ENCODE results near the gene ARMS2. TPM values are rescaled to one million over a fixed set of nuclear protein-coding genes. Genes with fewer than 3 reads are reported as not detected.

Gene ARMS2
- total RNA-seq, 1 experiment from 2014 or later: not detected

DNA sequence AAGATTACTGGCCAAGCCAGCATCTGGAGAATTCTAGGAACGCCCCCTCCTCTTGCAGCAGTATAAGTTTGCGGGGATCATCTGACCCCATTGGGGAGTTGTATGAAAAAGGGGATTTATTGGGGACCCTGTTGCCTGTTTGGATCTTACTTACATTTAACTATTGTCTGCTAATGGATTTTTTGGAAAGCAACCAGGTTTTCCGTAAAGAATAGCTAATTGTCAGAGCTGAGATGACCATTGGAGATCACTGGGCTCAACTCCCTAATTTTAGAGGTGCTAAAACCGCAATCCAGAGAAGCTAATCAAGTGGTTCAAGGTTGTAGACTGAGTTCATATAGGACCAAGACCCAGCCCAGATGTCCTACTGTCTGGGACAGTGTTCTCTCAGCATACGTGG is 45.7 kb downstream of the ARMS2 start (continued):
- TF ChIP-seq ZNF317 (CRISPR knock-in tag; IDR thresholded peaks at IDR 0.05; ENCODE audit: borderline replicate concordance, low read depth): no peak
- no peak for TF ChIP-seq MXD4 (CRISPR knock-in tag; IDR thresholded peaks at IDR 0.05; ENCODE audit: borderline replicate concordance)
- no peak for TF ChIP-seq HMGA2 (CRISPR knock-in tag; IDR thresholded peaks at IDR 0.05)
- TF ChIP-seq, protein P1, sequence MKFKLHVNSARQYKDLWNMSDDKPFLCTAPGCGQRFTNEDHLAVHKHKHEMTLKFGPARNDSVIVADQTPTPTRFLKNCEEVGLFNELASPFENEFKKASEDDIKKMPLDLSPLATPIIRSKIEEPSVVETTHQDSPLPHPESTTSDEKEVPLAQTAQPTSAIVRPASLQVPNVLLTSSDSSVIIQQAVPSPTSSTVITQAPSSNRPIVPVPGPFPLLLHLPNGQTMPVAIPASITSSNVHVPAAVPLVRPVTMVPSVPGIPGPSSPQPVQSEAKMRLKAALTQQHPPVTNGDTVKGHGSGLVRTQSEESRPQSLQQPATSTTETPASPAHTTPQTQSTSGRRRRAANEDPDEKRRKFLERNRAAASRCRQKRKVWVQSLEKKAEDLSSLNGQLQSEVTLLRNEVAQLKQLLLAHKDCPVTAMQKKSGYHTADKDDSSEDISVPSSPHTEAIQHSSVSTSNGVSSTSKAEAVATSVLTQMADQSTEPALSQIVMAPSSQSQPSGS (CRISPR knock-in tag; IDR thresholded peaks at IDR 0.05; ENCODE audit: borderline replicate concordance, low read depth): no peak
- TF ChIP-seq ZNF138 (CRISPR knock-in tag; conservative IDR thresholded peaks at IDR 0.05): no peak
- TF ChIP-seq TCF7 (CRISPR knock-in tag; IDR thresholded peaks at IDR 0.05; ENCODE audit: low read depth): no peak

DNA sequence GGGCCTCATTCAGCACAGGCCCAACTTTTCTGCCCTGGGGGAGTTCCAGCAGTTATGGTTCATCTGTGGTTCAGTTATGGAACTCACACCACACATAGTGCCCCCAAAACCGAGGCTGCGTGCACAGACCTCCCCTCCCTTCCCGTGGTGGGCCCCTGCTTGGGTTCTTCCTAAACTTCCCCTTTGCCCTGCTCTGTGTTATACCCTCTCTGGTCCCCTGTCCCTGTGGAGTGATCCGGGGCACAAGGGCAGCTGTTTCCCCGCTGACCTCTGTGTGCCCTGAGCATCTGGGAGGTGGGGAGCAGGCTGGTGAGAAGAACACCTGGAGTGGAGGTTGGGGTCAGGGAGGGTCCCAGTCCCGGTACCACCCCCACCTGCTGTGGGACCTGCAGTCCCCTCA is 46.3 kb downstream of the ARMS2 start:
- no peaks in the 10 kb centered on the region for H3K36me3 Mint-ChIP-seq
- CTCF ChIA-PET: no interaction called here

More for the DNA sequence above, 46.3 kb downstream of the ARMS2 start:
- TF ChIP-seq, protein P2, sequence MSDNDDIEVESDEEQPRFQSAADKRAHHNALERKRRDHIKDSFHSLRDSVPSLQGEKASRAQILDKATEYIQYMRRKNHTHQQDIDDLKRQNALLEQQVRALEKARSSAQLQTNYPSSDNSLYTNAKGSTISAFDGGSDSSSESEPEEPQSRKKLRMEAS (CRISPR knock-in tag; IDR thresholded peaks at IDR 0.05): no peak
- TF ChIP-seq JAZF1 (CRISPR knock-in tag; IDR thresholded peaks at IDR 0.05) (no peak), ELF4 (CRISPR knock-in tag; IDR thresholded peaks at IDR 0.05; ENCODE audit: low read depth) (no peak), ZNF671 (CRISPR knock-in tag; IDR thresholded peaks at IDR 0.05) (no peak), KAT7 (CRISPR knock-in tag; IDR thresholded peaks at IDR 0.05; ENCODE audit: borderline replicate concordance) (no peak), ZBTB21 (CRISPR knock-in tag; IDR thresholded peaks at IDR 0.05; ENCODE audit: borderline replicate concordance) (no peak), TP53 (CRISPR knock-in tag; IDR thresholded peaks at IDR 0.05) (no peak), ZNF396 (CRISPR knock-in tag; IDR thresholded peaks at IDR 0.05; ENCODE audit: borderline replicate concordance) (no peak), NR2C2 (CRISPR knock-in tag; IDR thresholded peaks at IDR 0.05) (no peak), ZNF232 (CRISPR knock-in tag; IDR thresholded peaks at IDR 0.05) (no peak), MYBL2 (CRISPR knock-in tag; IDR thresholded peaks at IDR 0.05) (no peak), NR1H2 (CRISPR knock-in tag; IDR thresholded peaks at IDR 0.05) (no peak), CREM (CRISPR knock-in tag; IDR thresholded peaks at IDR 0.05) (no peak)
- TF ChIP-seq, protein P3, sequence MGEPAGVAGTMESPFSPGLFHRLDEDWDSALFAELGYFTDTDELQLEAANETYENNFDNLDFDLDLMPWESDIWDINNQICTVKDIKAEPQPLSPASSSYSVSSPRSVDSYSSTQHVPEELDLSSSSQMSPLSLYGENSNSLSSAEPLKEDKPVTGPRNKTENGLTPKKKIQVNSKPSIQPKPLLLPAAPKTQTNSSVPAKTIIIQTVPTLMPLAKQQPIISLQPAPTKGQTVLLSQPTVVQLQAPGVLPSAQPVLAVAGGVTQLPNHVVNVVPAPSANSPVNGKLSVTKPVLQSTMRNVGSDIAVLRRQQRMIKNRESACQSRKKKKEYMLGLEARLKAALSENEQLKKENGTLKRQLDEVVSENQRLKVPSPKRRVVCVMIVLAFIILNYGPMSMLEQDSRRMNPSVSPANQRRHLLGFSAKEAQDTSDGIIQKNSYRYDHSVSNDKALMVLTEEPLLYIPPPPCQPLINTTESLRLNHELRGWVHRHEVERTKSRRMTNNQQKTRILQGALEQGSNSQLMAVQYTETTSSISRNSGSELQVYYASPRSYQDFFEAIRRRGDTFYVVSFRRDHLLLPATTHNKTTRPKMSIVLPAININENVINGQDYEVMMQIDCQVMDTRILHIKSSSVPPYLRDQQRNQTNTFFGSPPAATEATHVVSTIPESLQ (CRISPR knock-in tag; IDR thresholded peaks at IDR 0.05): no peak
- TF ChIP-seq, protein P4, sequence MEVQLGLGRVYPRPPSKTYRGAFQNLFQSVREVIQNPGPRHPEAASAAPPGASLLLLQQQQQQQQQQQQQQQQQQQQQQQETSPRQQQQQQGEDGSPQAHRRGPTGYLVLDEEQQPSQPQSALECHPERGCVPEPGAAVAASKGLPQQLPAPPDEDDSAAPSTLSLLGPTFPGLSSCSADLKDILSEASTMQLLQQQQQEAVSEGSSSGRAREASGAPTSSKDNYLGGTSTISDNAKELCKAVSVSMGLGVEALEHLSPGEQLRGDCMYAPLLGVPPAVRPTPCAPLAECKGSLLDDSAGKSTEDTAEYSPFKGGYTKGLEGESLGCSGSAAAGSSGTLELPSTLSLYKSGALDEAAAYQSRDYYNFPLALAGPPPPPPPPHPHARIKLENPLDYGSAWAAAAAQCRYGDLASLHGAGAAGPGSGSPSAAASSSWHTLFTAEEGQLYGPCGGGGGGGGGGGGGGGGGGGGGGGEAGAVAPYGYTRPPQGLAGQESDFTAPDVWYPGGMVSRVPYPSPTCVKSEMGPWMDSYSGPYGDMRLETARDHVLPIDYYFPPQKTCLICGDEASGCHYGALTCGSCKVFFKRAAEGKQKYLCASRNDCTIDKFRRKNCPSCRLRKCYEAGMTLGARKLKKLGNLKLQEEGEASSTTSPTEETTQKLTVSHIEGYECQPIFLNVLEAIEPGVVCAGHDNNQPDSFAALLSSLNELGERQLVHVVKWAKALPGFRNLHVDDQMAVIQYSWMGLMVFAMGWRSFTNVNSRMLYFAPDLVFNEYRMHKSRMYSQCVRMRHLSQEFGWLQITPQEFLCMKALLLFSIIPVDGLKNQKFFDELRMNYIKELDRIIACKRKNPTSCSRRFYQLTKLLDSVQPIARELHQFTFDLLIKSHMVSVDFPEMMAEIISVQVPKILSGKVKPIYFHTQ (CRISPR knock-in tag; IDR thresholded peaks at IDR 0.05): no peak
- TF ChIP-seq, protein P5, sequence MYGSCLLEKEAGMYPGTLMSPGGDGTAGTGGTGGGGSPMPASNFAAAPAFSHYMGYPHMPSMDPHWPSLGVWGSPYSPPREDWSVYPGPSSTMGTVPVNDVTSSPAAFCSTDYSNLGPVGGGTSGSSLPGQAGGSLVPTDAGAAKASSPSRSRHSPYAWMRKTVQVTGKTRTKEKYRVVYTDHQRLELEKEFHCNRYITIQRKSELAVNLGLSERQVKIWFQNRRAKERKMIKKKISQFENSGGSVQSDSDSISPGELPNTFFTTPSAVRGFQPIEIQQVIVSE (CRISPR knock-in tag; IDR thresholded peaks at IDR 0.05; ENCODE audit: borderline replicate concordance): no peak
- TF ChIP-seq, protein P6, sequence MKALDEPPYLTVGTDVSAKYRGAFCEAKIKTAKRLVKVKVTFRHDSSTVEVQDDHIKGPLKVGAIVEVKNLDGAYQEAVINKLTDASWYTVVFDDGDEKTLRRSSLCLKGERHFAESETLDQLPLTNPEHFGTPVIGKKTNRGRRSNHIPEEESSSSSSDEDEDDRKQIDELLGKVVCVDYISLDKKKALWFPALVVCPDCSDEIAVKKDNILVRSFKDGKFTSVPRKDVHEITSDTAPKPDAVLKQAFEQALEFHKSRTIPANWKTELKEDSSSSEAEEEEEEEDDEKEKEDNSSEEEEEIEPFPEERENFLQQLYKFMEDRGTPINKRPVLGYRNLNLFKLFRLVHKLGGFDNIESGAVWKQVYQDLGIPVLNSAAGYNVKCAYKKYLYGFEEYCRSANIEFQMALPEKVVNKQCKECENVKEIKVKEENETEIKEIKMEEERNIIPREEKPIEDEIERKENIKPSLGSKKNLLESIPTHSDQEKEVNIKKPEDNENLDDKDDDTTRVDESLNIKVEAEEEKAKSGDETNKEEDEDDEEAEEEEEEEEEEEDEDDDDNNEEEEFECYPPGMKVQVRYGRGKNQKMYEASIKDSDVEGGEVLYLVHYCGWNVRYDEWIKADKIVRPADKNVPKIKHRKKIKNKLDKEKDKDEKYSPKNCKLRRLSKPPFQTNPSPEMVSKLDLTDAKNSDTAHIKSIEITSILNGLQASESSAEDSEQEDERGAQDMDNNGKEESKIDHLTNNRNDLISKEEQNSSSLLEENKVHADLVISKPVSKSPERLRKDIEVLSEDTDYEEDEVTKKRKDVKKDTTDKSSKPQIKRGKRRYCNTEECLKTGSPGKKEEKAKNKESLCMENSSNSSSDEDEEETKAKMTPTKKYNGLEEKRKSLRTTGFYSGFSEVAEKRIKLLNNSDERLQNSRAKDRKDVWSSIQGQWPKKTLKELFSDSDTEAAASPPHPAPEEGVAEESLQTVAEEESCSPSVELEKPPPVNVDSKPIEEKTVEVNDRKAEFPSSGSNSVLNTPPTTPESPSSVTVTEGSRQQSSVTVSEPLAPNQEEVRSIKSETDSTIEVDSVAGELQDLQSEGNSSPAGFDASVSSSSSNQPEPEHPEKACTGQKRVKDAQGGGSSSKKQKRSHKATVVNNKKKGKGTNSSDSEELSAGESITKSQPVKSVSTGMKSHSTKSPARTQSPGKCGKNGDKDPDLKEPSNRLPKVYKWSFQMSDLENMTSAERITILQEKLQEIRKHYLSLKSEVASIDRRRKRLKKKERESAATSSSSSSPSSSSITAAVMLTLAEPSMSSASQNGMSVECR (CRISPR knock-in tag; IDR thresholded peaks at IDR 0.05; ENCODE audit: borderline replicate concordance): no peak
- DNase-seq (ENCODE audit: low spot score): no peak
- H3K9me3 Mint-ChIP-seq: no peaks in the 10 kb centered on the region
- H3K27me3 Mint-ChIP-seq (ENCODE audit: low read depth): no peaks in the 10 kb centered on the region
- H3K27ac Mint-ChIP-seq: no peak overlapping the region
- POLR2A ChIA-PET: no interaction called here
- no peak overlapping the region for H3K4me3 Mint-ChIP-seq
- ATAC-seq: no peak
- peaks cover 3% of the 10 kb centered on the region for H3K4me1 Mint-ChIP-seq
